PC-3 (cell line): ENCODE measurements around the gene HOXA9. TPM values are rescaled to one million over a fixed set of nuclear protein-coding genes. Genes with fewer than 3 reads are reported as not detected.

Experiments
- ATAC-seq: fragments of 200-7000 bp; cut with Tn5 transposase; 2 replicates; pipeline ENCODE4 v1.9.1; 2020; ENCODE audit warnings: mild to moderate bottlenecking, moderate library complexity
- BruUV-seq: library from RNA; stranded (reverse); fragments of 400-500 nt; replicated peaks from 2 replicates; lab custom pipeline; 2021; lab: Mats Ljungman, UMichigan
- CTCF ChIA-PET: fragments of 300-600 bp; sonication (Branson Sonifier 250); formaldehyde crosslinking; loops from one replicate; lab custom pipeline; 2022; ENCODE audit warnings: antibody characterized with exemption; lab: Charles Lee
- POLR2A ChIA-PET: fragments of 300-600 bp; sonication (Branson Sonifier 250); formaldehyde crosslinking; loops from one replicate; lab custom pipeline; 2022; ENCODE audit warnings: antibody characterized with exemption; ENCODE audit not compliant: unreplicated experiment; lab: Charles Lee
- DNase-seq: peaks from one replicate; pipeline ENCODE4 v3.0.0-alpha.2; 2015
- H2AFZ ChIP-seq: fragments of 300-600 bp; sonication (generic); 2 replicates; pipeline ENCODE4 v1.6.0; 2016; ENCODE audit warnings: antibody characterized with exemption, low read length
- H3F3A ChIP-seq: fragments of 300-600 bp; sonication (generic); one replicate; pipeline ENCODE4 v1.6.0; 2017; ENCODE audit warnings: antibody characterized with exemption, low read length, control low read depth, mild to moderate bottlenecking; ENCODE audit not compliant: unreplicated experiment
- H3K27ac ChIP-seq: fragments of 300-600 bp; sonication (generic); 2 replicates; pipeline ENCODE4 v1.5.1; 2016; ENCODE audit warnings: mild to moderate bottlenecking, low read length
- H3K27me3 ChIP-seq: fragments of 300-600 bp; sonication (generic); 2 replicates; pipeline ENCODE4 v1.6.1; 2016; ENCODE audit warnings: low read length, mixed read lengths
- H3K36me3 ChIP-seq: fragments of 300-600 bp; sonication (generic); 2 replicates; pipeline ENCODE4 v1.6.1; 2016; ENCODE audit warnings: low read depth, mixed run types, low read length, mixed read lengths
- H3K4me1 ChIP-seq: fragments of 300-600 bp; sonication (generic); 2 replicates; pipeline ENCODE4 v1.5.1; 2016; ENCODE audit warnings: low read length; ENCODE audit not compliant: insufficient read depth
- H3K4me2 ChIP-seq: fragments of 300-600 bp; sonication (generic); 2 replicates; pipeline ENCODE4 v1.6.0; 2016; ENCODE audit warnings: low read length
- H3K4me3 ChIP-seq: fragments of 300-600 bp; sonication (generic); 2 replicates; pipeline ENCODE4 v1.5.1; 2016; ENCODE audit warnings: mild to moderate bottlenecking, low read length, mixed read lengths
- H3K79me2 ChIP-seq: fragments of 300-600 bp; sonication (generic); 2 replicates; pipeline ENCODE4 v1.6.1; 2017; ENCODE audit warnings: low read length, mixed read lengths
- H3K9ac ChIP-seq: fragments of 300-600 bp; sonication (generic); 2 replicates; pipeline ENCODE4 v1.6.0; 2016; ENCODE audit warnings: mild to moderate bottlenecking, low read length
- H3K9me2 ChIP-seq: fragments of 300-600 bp; sonication (generic); replicated peaks from 2 replicates; pipeline ENCODE4 v1.6.1; 2016; ENCODE audit warnings: mixed run types, low read length, mixed read lengths
- H3K9me3 ChIP-seq: fragments of 300-600 bp; sonication (generic); 2 replicates; pipeline ENCODE4 v1.6.1; 2016; ENCODE audit warnings: low read length, mixed read lengths
- H4K20me1 ChIP-seq: fragments of 300-600 bp; sonication (generic); 2 replicates; pipeline ENCODE4 v1.6.1; 2016; ENCODE audit warnings: low read length, mixed read lengths
- CTCF ChIP-seq: fragments of 300-600 bp; sonication (generic); conservative IDR thresholded peaks from 2 replicates; pipeline ENCODE4 v1.5.1; 2017; ENCODE audit warnings: antibody characterized with exemption, low read depth, mild to moderate bottlenecking, low read length
- EZH2 ChIP-seq: fragments of 300-600 bp; sonication (generic); IDR thresholded peaks from one replicate; pipeline ENCODE4 v1.6.1; 2017; ENCODE audit warnings: antibody characterized with exemption, mild to moderate bottlenecking, low read length; ENCODE audit not compliant: unreplicated experiment
- EZH2phosphoT487 ChIP-seq: fragments of 300-600 bp; sonication (generic); IDR thresholded peaks from 2 replicates; pipeline ENCODE4 v1.6.1; 2018; ENCODE audit warnings: mild to moderate bottlenecking, antibody characterized with exemption, low read length, borderline replicate concordance
- intact Hi-C: fragments of 100-400 bp; cut with micrococcal nuclease; formaldehyde crosslinking; loops from 2 replicates; pipeline ENCODE4 v1.9.0; 2023
- total RNA-seq: library from RNA; depleted of rRNA; stranded (reverse); fragments of >200 nt; gene quantifications from 2 replicates; pipeline ENCODE4 v1.2.3, GENCODE V29; 2014

The HOXA9 gene
- total RNA-seq, 1 experiment from 2014 or later, result 69.0 TPM

- no TSS peak for BruUV-seq
- TF ChIP-seq CTCF (no peak), EZH2phosphoT487 (no peak), EZH2 (no peak)
- ATAC-seq (no peak), DNase-seq (no peak)
- ChIA-PET POLR2A (interaction anchor here (0.5 to 0.9 kb wide), 4 partner anchors 18 to 719 kb away, joined by 3 to 14 read pairs (median 3); no protein-coding TSS in a partner anchor), CTCF (interaction anchor here (0.7 to 2.2 kb wide), 2 partner anchors 40 to 403 kb away, joined by 3 to 29 read pairs; no protein-coding TSS in a partner anchor)
- Histone ChIP-seq H4K20me1 (no peaks in the 10 kb centered on the region), H3K4me1 (peaks cover 41% of the 10 kb centered on the region), H3K4me2 (peak overlapping the region; percentile 94), H3K36me3 (0 out of 2 replicates have a peak, but pooled peaks cover 2% of the 10 kb centered on the region), H2AFZ (no peak overlapping the region), H3K9ac (peak overlapping the region; percentile 91), H3K79me2 (peaks cover 95% of the 10 kb centered on the region), H3K27me3 (no peaks in the 10 kb centered on the region), H3K9me3 (no peaks in the 10 kb centered on the region), H3K4me3 (peak overlapping the region; percentile 75), H3K9me2 (no peaks in the 10 kb centered on the region), H3K27ac (peak overlapping the region; percentile 92), H3F3A (no peaks in the 10 kb centered on the region)
- intact Hi-C loops, result loop anchor here (5.0 kb wide), 1 partner anchor 35 kb away; the partner anchor contains the start of gene HOXA9
Observed at GRCh38 chr7:27202862-27203134, 37.5 kb upstream of the HOXA9 start.

GRCh38 chr7:27202018-27202861 lies 36.9 kb upstream of the HOXA9 start:
- H3K4me3 ChIP-seq, result peak overlapping the region; percentile 75
- peak overlapping the region; percentile 77 for H2AFZ ChIP-seq
- no peaks in the 10 kb centered on the region for H3F3A ChIP-seq
- no peak for TF ChIP-seq CTCF
- no peak for TF ChIP-seq EZH2
- TF ChIP-seq EZH2phosphoT487, result no peak
- ATAC-seq, result no peak
- BruUV-seq, result no TSS peak
- POLR2A ChIA-PET, result interaction anchor here (0.9 kb wide), 1 partner anchor 539 kb away, joined by 3 read pairs; no protein-coding TSS in a partner anchor
- no peaks in the 10 kb centered on the region for H3K9me2 ChIP-seq
- H3K9me3 ChIP-seq, result no peaks in the 10 kb centered on the region
- H3K36me3 ChIP-seq, result 0 out of 2 replicates have a peak, but pooled peaks cover 6% of the 10 kb centered on the region
- H3K4me1 ChIP-seq, result peaks cover 36% of the 10 kb centered on the region
- DNase-seq, result peak; percentile 42
- H3K4me2 ChIP-seq, result peak overlapping the region; percentile 94
- peaks cover 95% of the 10 kb centered on the region for H3K79me2 ChIP-seq
- 0 out of 2 replicates have a peak, but pooled peaks cover 4% of the 10 kb centered on the region for H4K20me1 ChIP-seq
- H3K27ac ChIP-seq, result peak overlapping the region; percentile 92
- intact Hi-C loops, result loop anchor here (5.0 kb wide), 1 partner anchor 35 kb away; the partner anchor contains the start of gene HOXA9
- H3K9ac ChIP-seq, result peak overlapping the region; percentile 91
- no peaks in the 10 kb centered on the region for H3K27me3 ChIP-seq
- CTCF ChIA-PET, result interaction anchor here (0.7 to 2.2 kb wide), 2 partner anchors 39 to 403 kb away, joined by 3 to 29 read pairs; no protein-coding TSS in a partner anchor
